GM11168 (cell line): Measurements from ENCODE around the gene MET.
"Not testable (repeated sequence)": the region's sequence is repeated elsewhere in the genome, so short reads cannot be mapped to it uniquely, and the experiment has no call there.

Experiments
- in situ Hi-C: fragments of 300-500 bp; cut with MboI; formaldehyde crosslinking; loops from one replicate; pipeline ENCODE4 v1.12.0; 2022; ENCODE audit warnings: low sequenced_read_pairs; ENCODE audit not compliant: unreplicated experiment

MET gene

GRCh38 chr7:116671681-116672595 is at the start of gene MET:
TSS of gene MET (plus strand) at chr7:116672196. CDS start at chr7:116699085, 26,889 bp downstream.
- in situ Hi-C loops, result no loop called here

GRCh38 chr7:116626886-116627285 is 45.1 kb upstream of the MET start:
- in situ Hi-C loops, result no loop called here

- in situ Hi-C loops, result no loop called here
Observed at GRCh38 chr7:116629051-116629463, 42.9 kb upstream of the MET start.

GRCh38 chr7:116630357-116630756 is 41.6 kb upstream of the MET start:
- in situ Hi-C loops, result no loop called here

GRCh38 chr7:116630932-116631671 is 40.9 kb upstream of the MET start:
- in situ Hi-C loops, result no loop called here

- in situ Hi-C loops, result no loop called here
Observed at GRCh38 chr7:116631676-116632075, 40.3 kb upstream of the MET start.

- in situ Hi-C loops, result no loop called here
Observed at GRCh38 chr7:116632384-116632783, 39.6 kb upstream of the MET start.

GRCh38 chr7:116633131-116633988 is 38.6 kb upstream of the MET start:
- in situ Hi-C loops, result no loop called here

GRCh38 chr7:116636997-116637396 is 35.0 kb upstream of the MET start:
- in situ Hi-C loops, result no loop called here

- in situ Hi-C loops, result not testable (repeated sequence)
Observed at GRCh38 chr7:116638592-116638991, 33.4 kb upstream of the MET start.

GRCh38 chr7:116641551-116642153 is 30.3 kb upstream of the MET start:
- in situ Hi-C loops, result no loop called here

GRCh38 chr7:116643148-116643547 is 28.8 kb upstream of the MET start:
- in situ Hi-C loops, result not testable (repeated sequence)

- in situ Hi-C loops, result no loop called here
Observed at GRCh38 chr7:116644628-116645027, 27.4 kb upstream of the MET start.

- in situ Hi-C loops, result no loop called here
Observed at GRCh38 chr7:116647290-116647689, 24.7 kb upstream of the MET start.

GRCh38 chr7:116647861-116648260 is 24.1 kb upstream of the MET start:
- in situ Hi-C loops, result no loop called here

GRCh38 chr7:116650436-116650835 is 21.6 kb upstream of the MET start:
- in situ Hi-C loops, result no loop called here

GRCh38 chr7:116652793-116653192 is 19.2 kb upstream of the MET start:
- in situ Hi-C loops, result no loop called here

GRCh38 chr7:116653204-116653603 is 18.8 kb upstream of the MET start:
- in situ Hi-C loops, result no loop called here

GRCh38 chr7:116653646-116654045 is 18.4 kb upstream of the MET start:
- in situ Hi-C loops, result no loop called here

- in situ Hi-C loops, result not testable (repeated sequence)
Observed at GRCh38 chr7:116659248-116659647, 12.7 kb upstream of the MET start.
